K562 (cell line): ENCODE results near the gene OTOG. TPM values are rescaled to one million over a fixed set of nuclear protein-coding genes. Genes with fewer than 3 reads are reported as not detected.

Source experiments
- ATF1 ChIP-seq, 2 experiments: fragments of 450-650 bp in 1 of 2; IDR thresholded peaks; 2 replicates each; pipeline ENCODE4 v1.6.1; 2016; ENCODE audit warnings: missing compliant biosample characterization in 1 of 2, missing genetic modification characterization in 1 of 2
- ATF3 ChIP-seq, 2 experiments: fragments of 450-650 bp in 1 of 2; sonication (generic) in 1 of 2; formaldehyde crosslinking in 1 of 2; IDR thresholded peaks in 1 of 2; conservative IDR thresholded peaks in 1 of 2; 2 replicates each; pipeline versions ENCODE4 v1.6.1 to v1.8.1; 2016 to 2023; ENCODE audit warnings: mild to moderate bottlenecking in 2 of 2, moderate library complexity in 2 of 2, inconsistent platforms in 1 of 2, missing genetic modification reagents in 1 of 2
- ATF7 ChIP-seq: fragments of 450-650 bp; IDR thresholded peaks from 2 replicates; pipeline ENCODE4 v1.7.1; 2014; ENCODE audit warnings: mild to moderate bottlenecking, moderate library complexity
- CBX2 ChIP-seq: fragments of 200-600 bp; sonication (generic); IDR thresholded peaks from one replicate; pipeline ENCODE4 v1.6.1; 2012; ENCODE audit warnings: mild to moderate bottlenecking, low read length, inconsistent platforms; ENCODE audit not compliant: insufficient read depth, poor library complexity, severe bottlenecking
- HDAC2 ChIP-seq: fragments of 450-650 bp; IDR thresholded peaks from 2 replicates; pipeline ENCODE4 v1.6.1; 2016; ENCODE audit warnings: mild to moderate bottlenecking
- JUN ChIP-seq, 2 experiments: sonication (generic) in 1 of 2; formaldehyde crosslinking in 1 of 2; IDR thresholded peaks; 2 replicates each; pipeline versions ENCODE4 v1.6.1 to v1.8.0; 2012 to 2022; ENCODE audit warnings: borderline replicate concordance in 2 of 2, mild to moderate bottlenecking in 2 of 2, improper control_type of control experiment in 1 of 2, low read depth in 1 of 2, low read length in 1 of 2, missing genetic modification reagents in 1 of 2
- KAT2B ChIP-seq: IDR thresholded peaks from one replicate; pipeline ENCODE4 v1.6.1; 2012; ENCODE audit warnings: low read depth, mild to moderate bottlenecking, control low read depth, inconsistent platforms, low read length, moderate library complexity
- NCOA4 ChIP-seq: fragments of 450-650 bp; IDR thresholded peaks from 2 replicates; pipeline ENCODE4 v1.6.1; 2018; ENCODE audit warnings: mild to moderate bottlenecking; ENCODE audit not compliant: partially characterized antibody
- PPARD ChIP-seq: fragments of 250-450 bp; sonication (Bioruptor Pico); IDR thresholded peaks from 2 replicates; pipeline ENCODE4 v1.8.0; 2022; ENCODE audit warnings: inconsistent platforms, mild to moderate bottlenecking, moderate library complexity
- RBM14 ChIP-seq: fragments of 200-400 bp; formaldehyde crosslinking; IDR thresholded peaks from 2 replicates; pipeline ENCODE4 v1.6.1; 2018; ENCODE audit warnings: low read depth, mild to moderate bottlenecking, low read length, moderate library complexity, borderline replicate concordance; ENCODE audit not compliant: insufficient read depth
- RCOR1 ChIP-seq, 2 experiments: IDR thresholded peaks; 2 replicates each; pipeline ENCODE4 v1.6.1; 2012; ENCODE audit warnings: low read depth in 2 of 2, low read length in 2 of 2, borderline replicate concordance in 1 of 2, improper control_type of control experiment in 1 of 2
- STAG1 ChIP-seq: sonication (generic); formaldehyde crosslinking; IDR thresholded peaks from 2 replicates; pipeline ENCODE4 v1.5.0; 2020; ENCODE audit warnings: missing genetic modification reagents, borderline replicate concordance
- THRB ChIP-seq: fragments of 450-650 bp; formaldehyde crosslinking; conservative IDR thresholded peaks from 2 replicates; pipeline ENCODE4 v1.4.0; 2022; ENCODE audit warnings: mild to moderate bottlenecking, missing genetic modification characterization
- VEZF1 ChIP-seq: fragments of 200-800 bp; sonication (Bioruptor generic); IDR thresholded peaks from 2 replicates; pipeline ENCODE4 v1.6.1; 2017; ENCODE audit warnings: missing genetic modification characterization, missing compliant biosample characterization
- ZC3H4 ChIP-seq: sonication (generic); formaldehyde crosslinking; IDR thresholded peaks from 2 replicates; pipeline ENCODE4 v1.9.0; 2021; ENCODE audit warnings: missing genetic modification reagents, borderline replicate concordance
- ZFP30 ChIP-seq: fragments of 250-450 bp; sonication (Bioruptor Pico); IDR thresholded peaks from 2 replicates; pipeline ENCODE4 v1.8.0; 2022; ENCODE audit warnings: moderate library complexity, mild to moderate bottlenecking, inconsistent platforms, borderline replicate concordance
- ZFX ChIP-seq: sonication (generic); formaldehyde crosslinking; IDR thresholded peaks from 2 replicates; pipeline ENCODE4 v1.8.0; 2022; ENCODE audit warnings: mild to moderate bottlenecking, missing genetic modification reagents, moderate library complexity
- ZNF140 ChIP-seq: fragments of 250-450 bp; sonication (Bioruptor Pico); IDR thresholded peaks from 2 replicates; pipeline ENCODE4 v1.8.0; 2021; ENCODE audit warnings: moderate library complexity, mild to moderate bottlenecking, inconsistent platforms
- ZNF41 ChIP-seq: fragments of 250-450 bp; sonication (Bioruptor Pico); conservative IDR thresholded peaks from 2 replicates; pipeline ENCODE4 v1.4.0; 2020; ENCODE audit warnings: mild to moderate bottlenecking
- ZNF717 ChIP-seq: fragments of 250-450 bp; sonication (Bioruptor Pico); IDR thresholded peaks from 2 replicates; pipeline ENCODE4 v1.5.0; 2021
- polyA plus RNA-seq, 8 experiments: library from polyadenylated mRNA; depleted of rRNA in 4 of 8; stranded (reverse) in 5 of 8; unstranded in 3 of 8; fragments of >200 nt; fragmentation: Nextera tagmentation in 2 of 8; fragmentation: Illumina TruSeq in 1 of 8; extraction: Ambion mirVana in 2 of 8; extraction: Trizol in 1 of 8; gene quantifications; 2 replicates each; pipeline versions ENCODE4 v1.2.1 to v1.2.3, GENCODE V29; 2011 to 2014; ENCODE audit warnings: inconsistent platforms in 1 of 8, missing spikeins in 1 of 8
- total RNA-seq, 7 experiments: library from RNA; depleted of rRNA in 6 of 7; stranded (reverse); fragments of >200 nt in 6 of 7; fragmentation: Illumina TruSeq in 2 of 7; extraction: Trizol in 2 of 7; gene quantifications; 2 replicates each; pipeline versions ENCODE4 v1.2.1 to v1.2.3, GENCODE V29; 2011 to 2021; ENCODE audit warnings: low replicate concordance in 1 of 7

The OTOG gene
- total and polyA plus RNA-seq, 9 of the 15 experiments (the other 6 are each of a cell fraction or from before 2014, with no cell fraction given), result not detected

- TF ChIP-seq ZFX (CRISPR knock-in tag), result no peak
- no peak for TF ChIP-seq CBX2
- TF ChIP-seq RBM14, result no peak
- TF ChIP-seq ATF1 (CRISPR knock-in tag; IDR thresholded peaks at IDR 0.05), result no peak
- 0 out of 2 replicates have a peak, but pooled peaks have one; percentile 17 for TF ChIP-seq ATF1 (tag; IDR thresholded peaks at IDR 0.05)
- no peak for TF ChIP-seq ZFP30
- no peak for TF ChIP-seq THRB (CRISPR knock-in tag)
- no peak for TF ChIP-seq KAT2B
- no peak for TF ChIP-seq ZNF717 (CRISPR knock-in tag)
- TF ChIP-seq ZNF140 (CRISPR knock-in tag), result no peak
- no peak for TF ChIP-seq STAG1 (CRISPR knock-in tag)
- TF ChIP-seq VEZF1 (CRISPR knock-in tag), result peak; percentile 42; the same call in 1 of the 2 replicates
- TF ChIP-seq JUN (IDR thresholded peaks at IDR 0.05; ENCODE audit: borderline replicate concordance, low read depth, low read length), result peak; percentile 45; the same call in 1 of the 2 replicates
- TF ChIP-seq JUN (CRISPR knock-in tag; IDR thresholded peaks at IDR 0.05; ENCODE audit: borderline replicate concordance), result no peak
- TF ChIP-seq PPARD (CRISPR knock-in tag), result no peak
- peak; percentile 93 for TF ChIP-seq ATF3 (IDR thresholded peaks at IDR 0.05)
- 0 out of 2 replicates have a peak, but pooled peaks have one; percentile 37 for TF ChIP-seq ATF3 (CRISPR knock-in tag; conservative IDR thresholded peaks at IDR 0.05)
- no peak for TF ChIP-seq NCOA4
- TF ChIP-seq ATF7, result peak; percentile 89
- TF ChIP-seq HDAC2, result no peak
- TF ChIP-seq RCOR1 (IDR thresholded peaks at IDR 0.05; ENCODE audit: borderline replicate concordance in 1 of 2, low read depth in 2 of 2, low read length in 2 of 2), result peak in 1 of 2 experiments; percentile 81; a peak in 2 of 4 replicates
- no peak for TF ChIP-seq ZNF41 (CRISPR knock-in tag)
- no peak for TF ChIP-seq ZC3H4 (CRISPR knock-in tag)
Measured at GRCh38 chr11:17606233-17607082, 59.4 kb downstream of the OTOG start (continued).
